ENCODE data around the gene FAM209B. TPM values are rescaled to one million over a fixed set of nuclear protein-coding genes. Genes with fewer than 3 reads are reported as not detected.
"Not testable (repeated sequence)": the region's sequence is repeated elsewhere in the genome, so short reads cannot be mapped to it uniquely, and the experiment has no call there.

The FAM209B gene
- 1.1 TPM in 1 of 2 replicates, not detected in the other for polyA plus RNA-seq
- not detected in 2 replicates for polyA minus RNA-seq

GRCh38 chr20:56532946-56533345, at the start of gene FAM209B:
TSS of gene FAM209B (plus strand) at chr20:56533246. CDS start at chr20:56533342, 96 bp downstream.
- H3K9me3 ChIP-seq (ENCODE audit: low read length); H3K4me3 ChIP-seq (ENCODE audit: low read length); H3K9ac ChIP-seq (ENCODE audit: low read length); H2AFZ ChIP-seq (ENCODE audit: low read depth, low read length); H3K27me3 ChIP-seq (ENCODE audit: insufficient read depth, low read depth, low read length); H3K9me2 ChIP-seq (ENCODE audit: insufficient read depth, low read length); H3K4me2 ChIP-seq (ENCODE audit: low read length); H4K20me1 ChIP-seq (ENCODE audit: insufficient read depth); H3F3A ChIP-seq (ENCODE audit: insufficient read depth, low read length, poor library complexity, severe bottlenecking); H3K79me2 ChIP-seq (replicated peaks; ENCODE audit: insufficient read depth, low read length); H3K27ac ChIP-seq (ENCODE audit: low read length); H3K36me3 ChIP-seq (ENCODE audit: insufficient read depth, low read length): not testable (repeated sequence)

GRCh38 chr20:56483970-56484369, 49.1 kb upstream of the FAM209B start:
- Histone ChIP-seq H3K4me2 (ENCODE audit: low read length) (no peak overlapping the region), H3F3A (ENCODE audit: insufficient read depth, low read length, poor library complexity, severe bottlenecking) (no peaks in the 10 kb centered on the region), H3K9ac (ENCODE audit: low read length) (no peak overlapping the region), H2AFZ (ENCODE audit: low read depth, low read length) (no peak overlapping the region), H4K20me1 (ENCODE audit: insufficient read depth) (no peaks in the 10 kb centered on the region), H3K9me2 (ENCODE audit: insufficient read depth, low read length) (no peaks in the 10 kb centered on the region), H3K27me3 (ENCODE audit: insufficient read depth, low read depth, low read length) (no peaks in the 10 kb centered on the region), H3K9me3 (ENCODE audit: low read length) (no peaks in the 10 kb centered on the region), H3K36me3 (ENCODE audit: insufficient read depth, low read length) (no peaks in the 10 kb centered on the region), H3K4me3 (ENCODE audit: low read length) (no peak overlapping the region), H3K27ac (ENCODE audit: low read length) (no peak overlapping the region), H3K79me2 (replicated peaks; ENCODE audit: insufficient read depth, low read length) (no peaks in the 10 kb centered on the region)
- TF ChIP-seq POLR2AphosphoS5 (IDR thresholded peaks at IDR 0.05) = no peak
- TF ChIP-seq MXI1 (conservative IDR thresholded peaks at IDR 0.05; ENCODE audit: poor library complexity, severe bottlenecking) = no peak
- TF ChIP-seq EP300 (conservative IDR thresholded peaks at IDR 0.05; ENCODE audit: poor library complexity, severe bottlenecking) = no peak
- TF ChIP-seq CTCF (IDR thresholded peaks at IDR 0.05; ENCODE audit: poor library complexity, severe bottlenecking) = no peak
- TF ChIP-seq EZH2 (IDR thresholded peaks at IDR 0.05; ENCODE audit: borderline replicate concordance, insufficient read depth, low read length, poor library complexity, severe bottlenecking) = no peak
- no peak for TF ChIP-seq TAF1 (IDR thresholded peaks at IDR 0.05; ENCODE audit: low read depth)

- Histone ChIP-seq H4K20me1 (ENCODE audit: insufficient read depth) (no peaks in the 10 kb centered on the region), H3K79me2 (replicated peaks; ENCODE audit: insufficient read depth, low read length) (no peaks in the 10 kb centered on the region), H3K27ac (ENCODE audit: low read length) (no peak overlapping the region), H3K36me3 (ENCODE audit: insufficient read depth, low read length) (no peaks in the 10 kb centered on the region), H2AFZ (ENCODE audit: low read depth, low read length) (no peak overlapping the region), H3K27me3 (ENCODE audit: insufficient read depth, low read depth, low read length) (no peaks in the 10 kb centered on the region), H3K9ac (ENCODE audit: low read length) (no peak overlapping the region), H3K4me2 (ENCODE audit: low read length) (no peak overlapping the region), H3K4me3 (ENCODE audit: low read length) (no peak overlapping the region), H3K9me2 (ENCODE audit: insufficient read depth, low read length) (no peaks in the 10 kb centered on the region), H3K9me3 (ENCODE audit: low read length) (no peaks in the 10 kb centered on the region), H3F3A (ENCODE audit: insufficient read depth, low read length, poor library complexity, severe bottlenecking) (no peaks in the 10 kb centered on the region)
- TF ChIP-seq EP300 (conservative IDR thresholded peaks at IDR 0.05; ENCODE audit: poor library complexity, severe bottlenecking) (no peak), SMC3 (conservative IDR thresholded peaks at IDR 0.05; ENCODE audit: poor library complexity) (no peak), REST (IDR thresholded peaks at IDR 0.05; ENCODE audit: borderline replicate concordance) (no peak), POLR2AphosphoS5 (IDR thresholded peaks at IDR 0.05) (no peak), TAF1 (IDR thresholded peaks at IDR 0.05; ENCODE audit: low read depth) (no peak), MXI1 (conservative IDR thresholded peaks at IDR 0.05; ENCODE audit: poor library complexity, severe bottlenecking) (no peak), EZH2 (IDR thresholded peaks at IDR 0.05; ENCODE audit: borderline replicate concordance, insufficient read depth, low read length, poor library complexity, severe bottlenecking) (no peak), RAD21 (conservative IDR thresholded peaks at IDR 0.05) (no peak), CTCF (IDR thresholded peaks at IDR 0.05; ENCODE audit: poor library complexity, severe bottlenecking) (no peak)
Observed at GRCh38 chr20:56487216-56487615, 45.8 kb upstream of the FAM209B start.

Measured in neural cell (in vitro differentiated cells).